Vagina (tissue), 2 donors: ENCODE measurements around the gene AKAP7.

Experiments used
- POLR2A ChIP-seq, 2 donors: fragments of 450-650 bp; IDR thresholded peaks; one replicate each; pipeline ENCODE4 v1.6.1; 2017; ENCODE audit warnings: antibody characterized with exemption in 2 of 2, mild to moderate bottlenecking in 2 of 2, moderate library complexity in 2 of 2
- TF ChIP-seq, protein P1 (sequence below), 3 experiments: fragments of 450-650 bp in 2 of 3; fragments of 200-600 bp in 1 of 3; sonication (generic) in 1 of 3; IDR thresholded peaks; one replicate each; pipeline ENCODE4 v1.5.1; 2017 to 2019; ENCODE audit warnings: antibody characterized with exemption in 3 of 3, mild to moderate bottlenecking in 2 of 3, moderate library complexity in 2 of 3

DNA sequence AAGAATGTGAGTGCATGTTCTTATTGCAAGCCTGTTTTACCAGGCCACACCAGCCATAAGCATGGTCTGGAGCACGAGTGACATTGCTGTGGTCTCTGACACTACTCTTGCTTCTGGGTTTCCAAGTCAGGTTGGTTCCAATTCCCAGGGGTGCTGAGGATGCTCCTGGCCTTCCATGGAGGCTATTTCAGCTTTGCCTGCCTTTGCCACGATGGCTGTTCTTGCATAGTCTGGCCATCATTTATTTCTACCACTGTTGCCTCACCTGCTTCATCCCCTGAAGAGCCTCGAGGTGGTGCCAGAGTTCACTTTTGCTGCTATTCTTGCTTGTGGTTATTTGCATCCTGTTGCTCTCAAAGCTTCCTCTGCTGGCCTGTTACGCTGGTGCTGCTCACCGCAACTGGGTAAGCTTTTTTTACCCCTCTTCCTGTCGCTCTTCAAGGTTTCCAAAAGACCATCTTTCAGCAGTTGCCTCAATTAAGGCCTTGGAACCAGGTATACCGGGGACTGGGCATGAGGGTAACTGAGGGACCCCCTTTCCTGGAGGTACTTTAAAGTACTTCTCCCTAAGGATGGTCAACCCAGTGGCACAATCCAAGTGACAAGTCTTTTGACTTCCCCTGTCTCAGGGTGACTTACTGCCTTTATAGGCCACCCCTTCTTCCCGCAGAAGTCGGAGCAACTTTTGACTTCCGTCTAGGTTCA is 64.5 kb downstream of the AKAP7 start:
- no peak for TF ChIP-seq POLR2A (IDR thresholded peaks at IDR 0.05)
- TF ChIP-seq, protein P1, sequence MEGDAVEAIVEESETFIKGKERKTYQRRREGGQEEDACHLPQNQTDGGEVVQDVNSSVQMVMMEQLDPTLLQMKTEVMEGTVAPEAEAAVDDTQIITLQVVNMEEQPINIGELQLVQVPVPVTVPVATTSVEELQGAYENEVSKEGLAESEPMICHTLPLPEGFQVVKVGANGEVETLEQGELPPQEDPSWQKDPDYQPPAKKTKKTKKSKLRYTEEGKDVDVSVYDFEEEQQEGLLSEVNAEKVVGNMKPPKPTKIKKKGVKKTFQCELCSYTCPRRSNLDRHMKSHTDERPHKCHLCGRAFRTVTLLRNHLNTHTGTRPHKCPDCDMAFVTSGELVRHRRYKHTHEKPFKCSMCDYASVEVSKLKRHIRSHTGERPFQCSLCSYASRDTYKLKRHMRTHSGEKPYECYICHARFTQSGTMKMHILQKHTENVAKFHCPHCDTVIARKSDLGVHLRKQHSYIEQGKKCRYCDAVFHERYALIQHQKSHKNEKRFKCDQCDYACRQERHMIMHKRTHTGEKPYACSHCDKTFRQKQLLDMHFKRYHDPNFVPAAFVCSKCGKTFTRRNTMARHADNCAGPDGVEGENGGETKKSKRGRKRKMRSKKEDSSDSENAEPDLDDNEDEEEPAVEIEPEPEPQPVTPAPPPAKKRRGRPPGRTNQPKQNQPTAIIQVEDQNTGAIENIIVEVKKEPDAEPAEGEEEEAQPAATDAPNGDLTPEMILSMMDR (IDR thresholded peaks at IDR 0.05): peak in 2 of 3 experiments; percentile 21 to 39
